CD4-positive, alpha-beta T cell (primary cell): ENCODE results near the gene CAPN9. TPM values are rescaled to one million over a fixed set of nuclear protein-coding genes. Genes with fewer than 3 reads are reported as not detected.
A peak's percentile ranks its signal among the peaks of the same experiment; 100 is the strongest.

ENCODE experiments used
- ATAC-seq: fragments of 200-7000 bp; cut with Tn5 transposase; one replicate; pipeline ENCODE4 v1.10.0; 2022; ENCODE audit warnings: mild to moderate bottlenecking; ENCODE audit not compliant: poor library complexity
- CTCF ChIA-PET: fragments of 350-600 bp; sonication (Branson Sonifier 250); formaldehyde crosslinking; loops from one replicate; lab custom pipeline; 2021; ENCODE audit warnings: antibody characterized with exemption, inconsistent platforms; lab: Charles Lee
- POLR2A ChIA-PET: fragments of 350-600 bp; sonication (Branson Sonifier 250); formaldehyde crosslinking; loops from one replicate; lab custom pipeline; 2021; ENCODE audit warnings: antibody characterized with exemption, inconsistent platforms; lab: Charles Lee
- DNase-seq, 14 experiments: peaks; one replicate each; pipeline ENCODE4 v3.0.0-alpha.2; 2013 to 2020; ENCODE audit warnings: mixed read lengths in 2 of 14
- H3K27ac ChIP-seq, 2 donors: one replicate each; pipeline versions ENCODE4 v1.5.1 to v1.7.0; 2013; ENCODE audit warnings: low read length in 2 of 2, low read depth in 1 of 2, mild to moderate bottlenecking in 1 of 2
- H3K27me3 ChIP-seq, 2 experiments: 1 replicate in 1 of 2; 2 replicates in 1 of 2; pipeline versions ENCODE4 v1.6.1 to v1.7.0; 2013; ENCODE audit warnings: low read length in 2 of 2, control low read depth in 1 of 2, mild to moderate bottlenecking in 1 of 2, moderate library complexity in 1 of 2; ENCODE audit not compliant: insufficient read depth in 2 of 2, control insufficient read depth in 1 of 2
- H3K36me3 ChIP-seq: one replicate; pipeline ENCODE4 v1.6.1; 2013; ENCODE audit warnings: low read length, control low read depth; ENCODE audit not compliant: insufficient read depth
- H3K4me1 ChIP-seq: one replicate; pipeline ENCODE4 v1.6.1; 2013; ENCODE audit warnings: low read length, control low read depth; ENCODE audit not compliant: insufficient read depth
- H3K4me3 ChIP-seq: one replicate; pipeline ENCODE4 v1.5.1; 2013; ENCODE audit warnings: mild to moderate bottlenecking, low read length, moderate library complexity
- H3K9me3 ChIP-seq, 2 experiments: 1 replicate in 1 of 2; 2 replicates in 1 of 2; pipeline versions ENCODE4 v1.6.1 to v1.7.0; 2013; ENCODE audit warnings: low read length in 2 of 2, mild to moderate bottlenecking in 2 of 2, control low read depth in 1 of 2, moderate library complexity in 1 of 2; ENCODE audit not compliant: control insufficient read depth in 1 of 2, insufficient read depth in 1 of 2
- H3K27ac Mint-ChIP-seq: one replicate; pipeline ENCODE4 v1.8.0; 2020; ENCODE audit warnings: mixed read lengths
- H3K27me3 Mint-ChIP-seq: one replicate; pipeline ENCODE4 v1.8.0; 2021; ENCODE audit warnings: mixed read lengths
- H3K36me3 Mint-ChIP-seq: one replicate; pipeline ENCODE4 v1.8.0; 2021; ENCODE audit warnings: low read depth, mixed read lengths
- H3K4me1 Mint-ChIP-seq: one replicate; pipeline ENCODE4 v1.8.0; 2021; ENCODE audit warnings: low read depth, mixed read lengths
- H3K4me3 Mint-ChIP-seq: one replicate; pipeline ENCODE4 v1.8.0; 2020; ENCODE audit warnings: mild to moderate bottlenecking, mixed read lengths
- H3K9me3 Mint-ChIP-seq: one replicate; pipeline ENCODE4 v1.8.0; 2020; ENCODE audit warnings: mixed read lengths
- intact Hi-C, 2 experiments: fragments of 100-400 bp; cut with DNase I in 1 of 2; cut with micrococcal nuclease in 1 of 2; formaldehyde crosslinking; loops; one replicate each; pipeline versions ENCODE4 v1.15.1 to v1.9.0; 2023 to 2025; cut with DNase I, micrococcal nuclease
- total RNA-seq, 174 experiments: library from RNA in 2 of 174; stranded (reverse) in 2 of 174; gene quantifications; one replicate each; pipeline ENCODE4 v1.2.3 and lab custom pipeline; 2021 to 2026
- TF ChIP-seq, protein P1 (sequence below): fragments of 200-600 bp; IDR thresholded peaks from one replicate; pipeline ENCODE4 v1.8.0; 2022; ENCODE audit warnings: antibody characterized with exemption, mild to moderate bottlenecking

CAPN9 gene
- total RNA-seq, 2 experiments from 2014 or later = not detected

DNA sequence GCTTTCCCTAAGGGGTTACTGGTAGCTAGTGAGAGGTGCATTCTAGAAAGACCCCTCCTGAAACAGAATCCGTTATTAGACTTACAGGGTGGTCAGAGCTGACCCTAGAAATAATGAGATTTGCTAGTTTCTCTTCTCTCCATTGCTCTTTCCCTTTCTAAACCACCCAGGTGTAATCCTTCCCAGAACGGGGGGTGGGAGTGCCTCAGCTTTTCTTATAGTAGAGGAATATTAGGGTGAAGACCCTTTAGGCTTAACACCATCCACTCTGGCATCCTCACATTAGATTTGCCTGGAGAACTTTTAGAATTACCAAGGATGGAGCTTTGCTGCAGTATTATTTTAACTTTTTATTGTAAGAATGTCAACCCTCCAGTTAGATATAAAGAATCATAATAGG, 49.4 kb downstream of the CAPN9 start:
- intact Hi-C loops = loop anchor here in 1 of 2 experiments (5.0 kb wide), 1 partner anchor 416 kb away; no protein-coding TSS in a partner anchor
- POLR2A ChIA-PET = no interaction called here
- no peak overlapping the region for H3K27ac ChIP-seq
- no peak overlapping the region for H3K27ac Mint-ChIP-seq
- H3K9me3 ChIP-seq = no peaks in the 10 kb centered on the region
- H3K36me3 Mint-ChIP-seq = no peaks in the 10 kb centered on the region
- peaks cover 4% of the 10 kb centered on the region for H3K4me1 ChIP-seq
- no peak overlapping the region for H3K4me3 Mint-ChIP-seq
- H3K27me3 ChIP-seq = peaks cover 8 to 9% of the 10 kb centered on the region in 2 experiments
- no peaks in the 10 kb centered on the region for H3K36me3 ChIP-seq
- CTCF ChIA-PET = no interaction called here
- no peaks in the 10 kb centered on the region for H3K9me3 Mint-ChIP-seq
- peaks cover 32% of the 10 kb centered on the region for H3K27me3 Mint-ChIP-seq
- no peak overlapping the region for H3K4me3 ChIP-seq
- ATAC-seq (no peak), DNase-seq (no peak)
- no peaks in the 10 kb centered on the region for H3K4me1 Mint-ChIP-seq
- TF ChIP-seq, protein P1, sequence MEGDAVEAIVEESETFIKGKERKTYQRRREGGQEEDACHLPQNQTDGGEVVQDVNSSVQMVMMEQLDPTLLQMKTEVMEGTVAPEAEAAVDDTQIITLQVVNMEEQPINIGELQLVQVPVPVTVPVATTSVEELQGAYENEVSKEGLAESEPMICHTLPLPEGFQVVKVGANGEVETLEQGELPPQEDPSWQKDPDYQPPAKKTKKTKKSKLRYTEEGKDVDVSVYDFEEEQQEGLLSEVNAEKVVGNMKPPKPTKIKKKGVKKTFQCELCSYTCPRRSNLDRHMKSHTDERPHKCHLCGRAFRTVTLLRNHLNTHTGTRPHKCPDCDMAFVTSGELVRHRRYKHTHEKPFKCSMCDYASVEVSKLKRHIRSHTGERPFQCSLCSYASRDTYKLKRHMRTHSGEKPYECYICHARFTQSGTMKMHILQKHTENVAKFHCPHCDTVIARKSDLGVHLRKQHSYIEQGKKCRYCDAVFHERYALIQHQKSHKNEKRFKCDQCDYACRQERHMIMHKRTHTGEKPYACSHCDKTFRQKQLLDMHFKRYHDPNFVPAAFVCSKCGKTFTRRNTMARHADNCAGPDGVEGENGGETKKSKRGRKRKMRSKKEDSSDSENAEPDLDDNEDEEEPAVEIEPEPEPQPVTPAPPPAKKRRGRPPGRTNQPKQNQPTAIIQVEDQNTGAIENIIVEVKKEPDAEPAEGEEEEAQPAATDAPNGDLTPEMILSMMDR = no peak

DNA sequence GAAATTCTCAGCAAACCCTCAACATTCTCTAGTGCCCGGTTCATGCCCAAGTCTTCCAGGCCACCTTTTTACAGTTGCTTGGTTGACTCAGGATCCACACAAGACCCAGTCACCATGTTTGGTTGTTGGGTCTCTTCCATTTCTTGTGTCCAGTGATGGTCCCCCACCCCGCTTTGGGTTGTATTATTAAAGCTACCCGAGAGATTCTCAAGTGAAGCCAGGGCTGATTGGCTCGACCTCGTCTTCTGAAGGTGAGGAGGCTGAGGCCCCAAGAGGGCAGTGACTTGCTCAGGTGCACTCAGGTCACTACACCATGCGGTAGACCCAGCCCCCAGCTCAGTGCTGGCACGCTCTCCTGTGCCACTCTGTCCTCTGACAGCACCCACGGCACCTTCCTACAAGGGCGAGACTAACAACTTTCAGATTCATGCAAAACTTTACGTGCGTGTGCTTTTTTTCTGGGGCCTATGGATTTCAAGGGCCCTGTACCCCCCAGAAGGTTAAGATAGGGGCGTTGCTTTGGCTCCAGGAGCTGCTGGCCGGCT, 50.3 kb downstream of the CAPN9 start:
- ChIA-PET POLR2A (no interaction called here), CTCF (no interaction called here)
- Mint-ChIP-seq H3K4me3 (no peak overlapping the region), H3K9me3 (no peaks in the 10 kb centered on the region), H3K36me3 (no peaks in the 10 kb centered on the region), H3K27ac (no peak overlapping the region), H3K27me3 (peaks cover 34% of the 10 kb centered on the region), H3K4me1 (no peaks in the 10 kb centered on the region)
- Histone ChIP-seq H3K4me1 (no peaks in the 10 kb centered on the region), H3K36me3 (no peaks in the 10 kb centered on the region), H3K4me3 (no peak overlapping the region), H3K27me3 (peaks cover 5 to 8% of the 10 kb centered on the region in 2 experiments), H3K27ac (no peak overlapping the region), H3K9me3 (no peaks in the 10 kb centered on the region)
- intact Hi-C loops = loop anchor here in 1 of 2 experiments (5.0 kb wide), 1 partner anchor 415 kb away; no protein-coding TSS in a partner anchor
- no peak for DNase-seq
- no peak for ATAC-seq
- TF ChIP-seq, protein P1 = no peak

DNA sequence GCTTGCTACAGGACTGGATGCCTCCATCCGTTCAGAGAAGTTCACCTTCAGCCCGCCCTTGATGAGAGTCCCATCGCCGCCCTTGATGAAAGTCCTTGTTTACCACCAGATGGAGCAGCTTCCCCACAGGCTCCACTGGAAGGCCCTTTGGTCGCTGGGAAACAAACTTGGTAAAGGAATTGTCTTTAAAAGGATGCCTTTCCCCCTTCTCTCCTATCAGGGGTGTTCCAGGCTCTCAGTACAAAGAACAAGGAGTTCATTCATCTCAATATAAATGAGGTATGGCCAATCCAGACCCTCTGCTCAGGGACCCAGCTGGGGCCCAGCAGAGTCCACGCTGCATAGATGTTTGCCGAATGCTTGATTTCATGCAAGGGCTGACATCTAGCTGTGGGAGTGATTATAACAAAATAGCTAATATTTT, 50.8 kb downstream of the CAPN9 start:
- Histone ChIP-seq H3K36me3 (no peaks in the 10 kb centered on the region), H3K4me3 (no peak overlapping the region), H3K27me3 (peaks cover 5 to 8% of the 10 kb centered on the region in 2 experiments), H3K9me3 (no peaks in the 10 kb centered on the region), H3K27ac (no peak overlapping the region), H3K4me1 (no peaks in the 10 kb centered on the region)
- POLR2A ChIA-PET = no interaction called here
- Mint-ChIP-seq H3K27me3 (peaks cover 37% of the 10 kb centered on the region), H3K4me3 (no peak overlapping the region), H3K9me3 (no peaks in the 10 kb centered on the region), H3K36me3 (no peaks in the 10 kb centered on the region), H3K27ac (no peak overlapping the region), H3K4me1 (no peaks in the 10 kb centered on the region)
- no peak for ATAC-seq
- intact Hi-C loops = loop anchor here in 1 of 2 experiments (5.0 kb wide), 1 partner anchor 414 kb away; no protein-coding TSS in a partner anchor
- peak in 4 of 14 experiments; percentile 5 to 28 (median 12) for DNase-seq
- TF ChIP-seq, protein P1 = no peak
- CTCF ChIA-PET = no interaction called here
